Measurements from ENCODE around the gene SH3TC1. TPM values are rescaled to one million over a fixed set of nuclear protein-coding genes. Genes with fewer than 3 reads are reported as not detected.

SH3TC1 gene
- total and polyA plus RNA-seq, 9 donors, result 1.1 to 34.5 (median 5.4) TPM

DNA sequence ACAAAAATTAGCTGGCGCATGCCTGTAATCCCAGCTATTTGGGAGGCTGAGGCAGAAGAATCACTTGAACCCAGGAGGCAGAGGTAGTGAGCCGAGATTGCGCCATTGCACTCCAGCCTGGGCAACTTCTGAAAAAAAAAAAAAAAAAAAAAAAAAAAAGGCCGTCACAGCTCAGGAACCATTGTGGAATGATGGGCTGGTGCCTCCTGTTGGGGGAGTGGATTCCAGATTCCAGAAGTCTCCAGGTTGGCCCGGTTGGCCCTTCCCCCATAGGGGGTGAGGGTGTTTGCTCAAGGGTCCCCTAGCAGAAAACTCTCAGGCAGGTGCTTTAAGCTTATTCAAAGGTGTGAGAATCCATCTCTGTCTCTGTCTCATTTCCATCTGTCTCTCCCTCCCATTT is 11.5 kb downstream of the SH3TC1 start:
- Histone ChIP-seq H3K4me1 (ENCODE audit: insufficient read depth) (no peaks in the 10 kb centered on the region), H3K27ac (no peak overlapping the region), H3K27me3 (no peaks in the 10 kb centered on the region), H3K36me3 (no peaks in the 10 kb centered on the region), H3K4me3 (no peak overlapping the region), H3K9me3 (no peaks in the 10 kb centered on the region)
- TF ChIP-seq, protein P1, sequence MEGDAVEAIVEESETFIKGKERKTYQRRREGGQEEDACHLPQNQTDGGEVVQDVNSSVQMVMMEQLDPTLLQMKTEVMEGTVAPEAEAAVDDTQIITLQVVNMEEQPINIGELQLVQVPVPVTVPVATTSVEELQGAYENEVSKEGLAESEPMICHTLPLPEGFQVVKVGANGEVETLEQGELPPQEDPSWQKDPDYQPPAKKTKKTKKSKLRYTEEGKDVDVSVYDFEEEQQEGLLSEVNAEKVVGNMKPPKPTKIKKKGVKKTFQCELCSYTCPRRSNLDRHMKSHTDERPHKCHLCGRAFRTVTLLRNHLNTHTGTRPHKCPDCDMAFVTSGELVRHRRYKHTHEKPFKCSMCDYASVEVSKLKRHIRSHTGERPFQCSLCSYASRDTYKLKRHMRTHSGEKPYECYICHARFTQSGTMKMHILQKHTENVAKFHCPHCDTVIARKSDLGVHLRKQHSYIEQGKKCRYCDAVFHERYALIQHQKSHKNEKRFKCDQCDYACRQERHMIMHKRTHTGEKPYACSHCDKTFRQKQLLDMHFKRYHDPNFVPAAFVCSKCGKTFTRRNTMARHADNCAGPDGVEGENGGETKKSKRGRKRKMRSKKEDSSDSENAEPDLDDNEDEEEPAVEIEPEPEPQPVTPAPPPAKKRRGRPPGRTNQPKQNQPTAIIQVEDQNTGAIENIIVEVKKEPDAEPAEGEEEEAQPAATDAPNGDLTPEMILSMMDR (IDR thresholded peaks at IDR 0.05), result no peak
- TF ChIP-seq POLR2A (IDR thresholded peaks at IDR 0.05) (no peak), EP300 (IDR thresholded peaks at IDR 0.05) (no peak)
- WGBS, 3 donors, result 80 to 87% (median 83%) methylated on average over 5 of the region's 5 CpGs
- no peak for DNase-seq
- intact Hi-C loops (cut with DNase I), result no loop called here

DNA sequence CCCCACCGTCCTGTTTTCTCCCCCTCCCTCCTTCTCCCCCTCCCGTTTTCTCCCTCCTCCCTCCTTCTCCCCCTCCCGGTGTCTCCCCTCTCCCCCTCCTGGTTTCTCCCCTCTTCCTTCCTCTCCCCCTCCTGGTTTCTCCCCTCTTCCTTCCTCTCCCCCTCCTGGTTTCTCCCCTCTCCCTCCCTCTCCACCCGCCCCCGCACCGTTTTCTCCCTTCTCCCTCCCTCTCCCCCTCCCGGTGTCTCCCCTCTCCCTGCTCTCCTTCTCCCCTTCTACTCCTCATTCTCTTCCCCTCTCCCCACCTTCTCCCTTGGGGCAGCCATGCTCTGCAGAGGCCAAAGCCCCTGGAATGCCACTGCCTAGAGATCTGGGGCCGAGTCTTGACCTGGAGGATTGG is 12.2 kb downstream of the SH3TC1 start:
- Histone ChIP-seq H3K4me1 (ENCODE audit: insufficient read depth) (no peaks in the 10 kb centered on the region), H3K9me3 (no peaks in the 10 kb centered on the region), H3K27me3 (no peaks in the 10 kb centered on the region), H3K4me3 (no peak overlapping the region), H3K27ac (no peak overlapping the region), H3K36me3 (no peaks in the 10 kb centered on the region)
- DNase-seq, result no peak
- WGBS, 3 donors, result 21 to 41% (median 29%) methylated on average over 2 to 8 of the region's 8 CpGs
- intact Hi-C loops (cut with DNase I), result no loop called here
- TF ChIP-seq POLR2A (IDR thresholded peaks at IDR 0.05), result no peak
- TF ChIP-seq, protein P1 (IDR thresholded peaks at IDR 0.05), result no peak

DNA sequence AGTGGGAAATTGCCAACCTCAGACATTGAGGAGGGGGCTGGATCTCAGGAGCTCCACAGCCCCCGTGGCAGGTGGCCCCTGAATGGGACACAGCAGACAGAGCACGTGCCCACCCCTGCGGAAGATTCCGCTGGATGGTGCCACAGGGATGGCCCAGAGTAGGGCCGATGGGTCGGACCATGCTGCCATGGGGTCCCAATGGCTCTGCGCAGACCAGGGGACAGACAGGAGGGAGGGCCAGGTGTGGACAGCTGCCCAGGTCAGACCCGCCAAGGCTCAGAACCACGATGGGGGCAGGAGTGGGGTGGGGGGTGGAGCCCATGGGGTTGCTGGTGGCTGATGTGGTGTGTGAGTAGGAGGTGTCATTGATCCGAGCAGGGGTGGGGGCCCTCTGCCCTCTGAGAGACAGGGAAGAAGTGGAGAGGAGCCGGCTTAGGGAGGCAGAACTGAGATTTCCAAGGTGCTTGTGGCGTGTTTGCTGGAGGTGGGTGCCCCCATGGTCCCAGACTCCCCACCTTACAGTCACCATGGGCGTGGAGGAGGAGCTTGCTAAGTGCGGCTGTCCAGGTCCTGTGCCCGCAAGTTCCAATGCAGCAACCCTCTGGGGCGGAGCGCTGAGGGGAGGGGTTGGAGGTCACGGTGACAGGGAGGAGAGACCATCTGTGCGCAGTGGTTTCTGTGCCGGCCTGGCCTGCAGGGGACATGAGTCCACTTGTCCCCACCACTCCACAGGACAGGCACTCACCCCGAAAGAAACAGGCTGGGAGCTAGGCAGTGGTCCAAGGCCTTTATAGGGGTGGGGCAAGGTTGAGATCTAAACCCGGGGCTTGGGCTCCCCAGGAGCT is 12.9 kb downstream of the SH3TC1 start:
- DNase-seq, result no peak
- intact Hi-C loops (cut with DNase I), result no loop called here
- no peak overlapping the region for H3K4me3 ChIP-seq
- TF ChIP-seq EP300 (IDR thresholded peaks at IDR 0.05), result no peak
- TF ChIP-seq, protein P1 (IDR thresholded peaks at IDR 0.05), result no peak
- no peak for TF ChIP-seq POLR2A (IDR thresholded peaks at IDR 0.05)
- no peak overlapping the region for H3K27ac ChIP-seq
- H3K36me3 ChIP-seq, result no peaks in the 10 kb centered on the region
- no peaks in the 10 kb centered on the region for H3K4me1 ChIP-seq (ENCODE audit: insufficient read depth)
- H3K9me3 ChIP-seq, result no peaks in the 10 kb centered on the region
- WGBS, 3 donors, result 84 to 88% (median 84%) methylated on average over 22 of the region's 22 CpGs
- H3K27me3 ChIP-seq, result no peaks in the 10 kb centered on the region

DNA sequence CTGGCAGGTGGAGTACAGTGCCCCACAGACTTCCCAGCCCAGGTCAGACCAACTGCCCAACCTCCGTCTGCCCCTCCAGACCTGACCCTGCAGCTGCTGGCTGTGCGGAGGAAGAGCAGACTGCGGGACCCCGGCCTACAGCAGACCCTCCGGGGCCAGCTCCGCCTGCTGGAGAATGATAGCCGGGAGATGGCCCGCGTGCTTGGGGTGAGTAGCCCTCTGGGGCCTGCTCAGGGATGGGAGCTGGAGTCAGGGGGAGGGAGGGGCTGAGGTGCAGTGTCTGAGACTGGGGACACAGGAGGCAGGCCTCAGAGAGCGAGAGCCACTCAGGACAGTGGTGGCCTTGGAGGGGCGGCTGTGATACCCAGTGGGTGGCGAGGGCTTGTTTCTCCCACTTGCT is 13.5 kb downstream of the SH3TC1 start:
- 88 to 93% (median 89%) methylated on average over 9 to 12 of the region's 12 CpGs for WGBS, 3 donors

More for the DNA sequence above, 13.5 kb downstream of the SH3TC1 start:
- Histone ChIP-seq H3K9me3 (no peaks in the 10 kb centered on the region), H3K4me1 (ENCODE audit: insufficient read depth) (no peaks in the 10 kb centered on the region), H3K36me3 (no peaks in the 10 kb centered on the region), H3K4me3 (no peak overlapping the region), H3K27me3 (no peaks in the 10 kb centered on the region), H3K27ac (no peak overlapping the region)
- intact Hi-C loops (cut with DNase I), result no loop called here
- no peak for DNase-seq
- TF ChIP-seq, protein P1 (IDR thresholded peaks at IDR 0.05), result no peak
- no peak for TF ChIP-seq POLR2A (IDR thresholded peaks at IDR 0.05)
- TF ChIP-seq EP300 (IDR thresholded peaks at IDR 0.05), result no peak
